MCF 10A (cell line): ENCODE data around the gene VAX1. TPM values are rescaled to one million over a fixed set of nuclear protein-coding genes. Genes with fewer than 3 reads are reported as not detected.

Source experiments
- BruUV-seq: library from RNA; stranded (reverse); fragments of 400-500 nt; replicated peaks from 2 replicates; lab custom pipeline; 2021; lab: Mats Ljungman, UMichigan
- CTCF ChIA-PET: fragments of 300-600 bp; sonication (Branson Sonifier 250); formaldehyde crosslinking; extraction: SDS; loops from one replicate; lab custom pipeline; 2021; ENCODE audit warnings: antibody characterized with exemption, inconsistent platforms; lab: Yijun Ruan, JAX
- POLR2A ChIA-PET: fragments of 300-600, 350-650 bp; sonication (Branson Sonifier 250); formaldehyde crosslinking; extraction: SDS; loops from one replicate; lab custom pipeline; 2020; ENCODE audit warnings: antibody characterized with exemption, inconsistent platforms; lab: Yijun Ruan, JAX
- DNase-seq: peaks from one replicate; pipeline ENCODE4 v3.0.0-alpha.2; 2018; ENCODE audit not compliant: unreplicated experiment
- H3K27ac Mint-ChIP-seq: one replicate; pipeline ENCODE4 v1.8.0; 2022; ENCODE audit warnings: mild to moderate bottlenecking, low read depth, mixed read lengths; ENCODE audit not compliant: unreplicated experiment
- H3K27me3 Mint-ChIP-seq: one replicate; pipeline ENCODE4 v1.8.0; 2022; ENCODE audit warnings: mixed read lengths; ENCODE audit not compliant: insufficient read depth, unreplicated experiment
- H3K36me3 Mint-ChIP-seq: one replicate; pipeline ENCODE4 v1.8.0; 2022; ENCODE audit warnings: mild to moderate bottlenecking, moderate library complexity, mixed read lengths; ENCODE audit not compliant: insufficient read depth, unreplicated experiment
- H3K4me1 Mint-ChIP-seq: one replicate; pipeline ENCODE4 v1.8.0; 2022; ENCODE audit warnings: mixed read lengths; ENCODE audit not compliant: insufficient read depth, unreplicated experiment
- H3K4me3 Mint-ChIP-seq: one replicate; pipeline ENCODE4 v1.8.0; 2022; ENCODE audit warnings: mild to moderate bottlenecking, moderate library complexity, mixed read lengths; ENCODE audit not compliant: unreplicated experiment
- H3K9me3 Mint-ChIP-seq: one replicate; pipeline ENCODE4 v1.8.0; 2022; ENCODE audit warnings: mixed read lengths; ENCODE audit not compliant: unreplicated experiment
- CTCF ChIP-seq: fragments of 200-600 bp; IDR thresholded peaks from one replicate; pipeline ENCODE4 v1.8.0; 2022; ENCODE audit warnings: antibody characterized with exemption, mild to moderate bottlenecking; ENCODE audit not compliant: unreplicated experiment
- intact Hi-C: fragments of 100-400 bp; cut with micrococcal nuclease; formaldehyde crosslinking; loops from 2 replicates; pipeline ENCODE4 v1.14.1; 2022
- total RNA-seq: library from RNA; stranded (reverse); gene quantifications from 2 replicates; pipeline ENCODE4 v1.2.3, GENCODE V29; 2022

VAX1 gene
- total RNA-seq, 1 experiment from 2014 or later = not detected

DNA sequence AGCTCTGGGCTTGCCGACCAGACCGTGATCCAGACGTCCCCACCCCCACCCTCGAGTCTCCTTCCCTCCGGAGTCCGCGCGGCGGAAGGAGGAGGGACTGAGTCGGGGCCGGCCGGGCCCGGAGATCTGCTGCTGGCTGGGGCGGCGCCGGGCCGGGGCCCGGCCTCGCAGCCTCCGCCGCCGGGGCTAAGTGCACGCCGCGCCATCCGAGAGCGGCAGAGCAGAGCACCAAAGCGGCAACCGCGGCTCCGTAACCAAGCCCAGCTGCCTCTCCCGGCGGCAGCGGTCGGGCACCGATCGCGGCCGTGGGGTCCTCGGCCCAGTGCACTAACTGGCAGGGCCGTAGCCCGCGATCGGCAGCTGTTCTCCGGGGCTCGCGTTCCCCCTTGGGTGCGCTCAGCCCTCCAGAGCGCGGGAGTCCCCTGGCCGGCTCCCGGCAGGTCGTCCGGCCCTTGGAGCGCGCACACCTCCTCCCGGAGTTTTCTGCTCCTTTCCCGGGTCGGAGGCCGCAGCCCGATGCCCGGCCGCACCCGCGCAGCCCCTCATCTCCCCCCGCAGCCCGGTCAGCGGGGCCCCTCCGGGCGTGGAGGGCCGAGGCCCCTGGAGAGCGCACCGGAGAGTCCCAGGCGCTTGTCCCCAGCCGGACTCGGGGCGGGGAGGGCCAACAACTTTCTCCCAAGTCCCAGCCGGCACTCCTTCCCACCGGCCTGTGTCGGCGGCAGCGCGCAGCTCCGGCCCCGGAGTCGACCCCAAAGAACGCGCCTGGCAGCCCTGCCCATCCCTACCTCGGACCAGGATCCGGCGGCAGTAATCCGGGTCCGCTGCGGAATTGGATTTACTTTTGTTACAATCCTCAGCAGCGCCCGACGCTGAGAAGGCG, 799 bp downstream of the VAX1 start:
- H3K27me3 Mint-ChIP-seq = peaks cover 22% of the 10 kb centered on the region
- intact Hi-C loops = no loop called here
- CTCF ChIA-PET = interaction anchor here (0.6 to 0.7 kb wide), 2 partner anchors 30 to 64 kb away, joined by 3 to 6 read pairs; no protein-coding TSS in a partner anchor

GRCh38 chr10:117136391-117136975, 1.6 kb downstream of the VAX1 start:
- no peaks in the 10 kb centered on the region for H3K36me3 Mint-ChIP-seq
- H3K4me3 Mint-ChIP-seq = no peak overlapping the region
- no peak for DNase-seq
- ChIA-PET POLR2A (no interaction called here), CTCF (interaction anchor here (0.5 to 0.7 kb wide), 2 partner anchors 63 to 89 kb away, joined by 3 to 6 read pairs; no protein-coding TSS in a partner anchor)
- intact Hi-C loops = no loop called here
- H3K4me1 Mint-ChIP-seq = no peaks in the 10 kb centered on the region
- BruUV-seq = no TSS peak
- TF ChIP-seq CTCF = no peak
- H3K27me3 Mint-ChIP-seq = peaks cover 22% of the 10 kb centered on the region
- H3K9me3 Mint-ChIP-seq = no peaks in the 10 kb centered on the region
- no peak overlapping the region for H3K27ac Mint-ChIP-seq

More for the DNA sequence above, 799 bp downstream of the VAX1 start:
- no peak overlapping the region for H3K27ac Mint-ChIP-seq
- no peaks in the 10 kb centered on the region for H3K9me3 Mint-ChIP-seq
- TF ChIP-seq CTCF = no peak
- POLR2A ChIA-PET = no interaction called here
- BruUV-seq = no TSS peak
- no peak overlapping the region for H3K4me3 Mint-ChIP-seq
- H3K4me1 Mint-ChIP-seq = no peaks in the 10 kb centered on the region
- no peaks in the 10 kb centered on the region for H3K36me3 Mint-ChIP-seq
- no peak for DNase-seq

DNA sequence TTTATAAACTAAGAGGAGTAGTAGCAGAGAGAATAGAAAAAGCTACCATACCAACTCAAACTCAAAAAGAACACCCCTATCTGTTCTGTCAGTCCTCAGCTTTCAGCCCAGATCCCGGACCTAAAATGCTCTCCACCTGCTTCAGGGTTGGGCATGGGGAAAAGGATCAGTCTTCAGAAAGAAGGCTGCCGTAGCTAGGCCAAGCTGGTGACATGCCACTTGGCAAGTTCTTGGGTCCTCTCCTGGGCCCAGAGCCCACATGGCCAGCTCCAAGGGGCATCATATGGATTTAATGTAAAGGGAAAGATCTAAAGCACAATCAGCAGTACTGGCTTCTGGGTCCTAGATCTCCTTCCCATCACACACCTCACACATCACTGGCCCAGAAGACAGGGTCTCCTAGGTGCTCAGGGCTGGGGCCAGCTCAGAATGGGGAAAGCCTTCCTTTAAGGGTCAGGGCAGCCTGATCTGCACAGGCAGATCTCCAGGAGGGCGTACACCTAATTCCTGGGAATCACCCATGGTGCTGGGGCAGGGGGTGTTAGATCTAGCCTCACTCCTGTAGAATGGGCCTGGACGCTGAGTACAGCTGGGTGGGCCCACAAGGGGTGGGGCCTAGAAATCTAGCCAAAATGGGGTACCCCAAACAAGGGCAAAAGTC, 2.5 kb downstream of the VAX1 start:
- ChIA-PET CTCF (interaction anchor here (0.5 kb wide), 2 partner anchors 67 to 88 kb away, joined by 3 read pairs; no protein-coding TSS in a partner anchor), POLR2A (interaction anchor here (1.0 kb wide), 1 partner anchor 16 kb away, joined by 3 read pairs; no protein-coding TSS in a partner anchor)
- H3K27ac Mint-ChIP-seq = no peak overlapping the region
- DNase-seq = no peak
- H3K4me3 Mint-ChIP-seq = no peak overlapping the region
- TF ChIP-seq CTCF = no peak
- no peaks in the 10 kb centered on the region for H3K36me3 Mint-ChIP-seq
- intact Hi-C loops = no loop called here
- BruUV-seq = no TSS peak
- no peaks in the 10 kb centered on the region for H3K4me1 Mint-ChIP-seq
- H3K9me3 Mint-ChIP-seq = no peaks in the 10 kb centered on the region
- peaks cover 24% of the 10 kb centered on the region for H3K27me3 Mint-ChIP-seq

DNA sequence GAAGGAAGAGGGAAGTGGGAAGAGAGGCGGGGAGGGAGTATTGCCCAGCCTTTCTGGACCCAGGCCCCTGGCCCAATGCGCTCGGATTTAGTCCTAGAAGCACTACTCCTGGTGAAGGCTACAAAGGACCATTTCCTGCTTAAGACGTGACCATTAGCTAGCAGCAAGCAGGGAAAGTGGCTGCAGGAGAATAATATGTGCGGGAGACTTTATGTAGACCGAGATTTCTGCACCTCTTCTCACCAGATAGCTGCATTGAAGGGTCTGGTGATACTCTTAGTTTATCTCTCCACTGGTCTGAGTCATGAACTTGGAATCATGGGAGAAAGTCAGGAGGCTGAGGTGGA, 3.1 kb downstream of the VAX1 start:
- TF ChIP-seq CTCF = no peak
- DNase-seq = no peak
- CTCF ChIA-PET = interaction anchor here (0.5 kb wide), 1 partner anchor 66 kb away, joined by 3 read pairs; no protein-coding TSS in a partner anchor
- BruUV-seq = no TSS peak
- peaks cover 30% of the 10 kb centered on the region for H3K27me3 Mint-ChIP-seq
- no peaks in the 10 kb centered on the region for H3K36me3 Mint-ChIP-seq
- H3K4me1 Mint-ChIP-seq = no peaks in the 10 kb centered on the region
- POLR2A ChIA-PET = interaction anchor here (1.0 kb wide), 1 partner anchor 16 kb away, joined by 3 read pairs; no protein-coding TSS in a partner anchor
- intact Hi-C loops = no loop called here
- H3K27ac Mint-ChIP-seq = no peak overlapping the region
- no peak overlapping the region for H3K4me3 Mint-ChIP-seq
- no peaks in the 10 kb centered on the region for H3K9me3 Mint-ChIP-seq
